Effector memory CD8-positive, alpha-beta T cell (primary cell): ENCODE data around the gene SH3BGRL2.
"Not testable (repeated sequence)": the region's sequence is repeated elsewhere in the genome, so short reads cannot be mapped to it uniquely, and the experiment has no call there.

ENCODE experiments used
- ATAC-seq: fragments of 150-1000 bp; cut with Tn5 transposase; replicated peaks from 2 replicates; pipeline ENCODE4 v1.10.0; 2021; ENCODE audit warnings: mild to moderate bottlenecking, moderate library complexity
- DNase-seq, 3 experiments: peaks; one replicate each; pipeline ENCODE4 v3.0.0; 2021
- H3K27ac Mint-ChIP-seq, 2 donors: one replicate each; pipeline ENCODE4 v1.8.0; 2022; ENCODE audit warnings: mild to moderate bottlenecking in 2 of 2, mixed read lengths in 2 of 2, moderate library complexity in 2 of 2
- H3K27me3 Mint-ChIP-seq, 2 donors: one replicate each; pipeline ENCODE4 v1.8.0; 2022; ENCODE audit warnings: mixed read lengths in 2 of 2
- H3K36me3 Mint-ChIP-seq: one replicate; pipeline ENCODE4 v1.8.0; 2022; ENCODE audit warnings: mild to moderate bottlenecking, moderate library complexity, mixed read lengths; ENCODE audit not compliant: insufficient read depth
- H3K4me1 Mint-ChIP-seq, 2 donors: one replicate each; pipeline ENCODE4 v1.8.0; 2022; ENCODE audit warnings: low read depth in 2 of 2, mixed read lengths in 2 of 2
- H3K4me3 Mint-ChIP-seq, 2 donors: one replicate each; pipeline ENCODE4 v1.8.0; 2022; ENCODE audit warnings: mild to moderate bottlenecking in 2 of 2, mixed read lengths in 2 of 2, moderate library complexity in 2 of 2
- H3K9me3 Mint-ChIP-seq, 2 donors: one replicate each; pipeline ENCODE4 v1.8.0; 2022; ENCODE audit warnings: mixed read lengths in 2 of 2

SH3BGRL2 gene

GRCh38 chr6:79731471-79731870 lies 100.3 kb downstream of the SH3BGRL2 start:
- no peaks in the 10 kb centered on the region for H3K36me3 Mint-ChIP-seq
- no peak overlapping the region for H3K4me3 Mint-ChIP-seq
- no peak for ATAC-seq
- H3K9me3 Mint-ChIP-seq = no peaks in the 10 kb centered on the region
- H3K27me3 Mint-ChIP-seq = peaks cover 17 to 29% of the 10 kb centered on the region in 2 donors
- DNase-seq = no peak
- H3K27ac Mint-ChIP-seq = no peak overlapping the region
- no peaks in the 10 kb centered on the region for H3K4me1 Mint-ChIP-seq

GRCh38 chr6:79733388-79733787 lies 102.3 kb downstream of the SH3BGRL2 start:
- no peak overlapping the region for H3K27ac Mint-ChIP-seq
- no peak for ATAC-seq
- H3K4me3 Mint-ChIP-seq = no peak overlapping the region
- H3K36me3 Mint-ChIP-seq = no peaks in the 10 kb centered on the region
- H3K27me3 Mint-ChIP-seq = peaks cover 17 to 21% of the 10 kb centered on the region in 2 donors
- no peaks in the 10 kb centered on the region for H3K9me3 Mint-ChIP-seq
- H3K4me1 Mint-ChIP-seq = no peaks in the 10 kb centered on the region
- no peak for DNase-seq

GRCh38 chr6:79734374-79734773 lies 103.2 kb downstream of the SH3BGRL2 start:
- peaks cover 17 to 21% of the 10 kb centered on the region in 2 donors for H3K27me3 Mint-ChIP-seq
- H3K4me1 Mint-ChIP-seq = no peaks in the 10 kb centered on the region
- H3K9me3 Mint-ChIP-seq = no peaks in the 10 kb centered on the region
- H3K36me3 Mint-ChIP-seq = no peaks in the 10 kb centered on the region
- ATAC-seq (no peak), DNase-seq (no peak)
- H3K4me3 Mint-ChIP-seq = no peak overlapping the region
- no peak overlapping the region for H3K27ac Mint-ChIP-seq

GRCh38 chr6:79735183-79735582 lies 104.1 kb downstream of the SH3BGRL2 start:
- H3K4me1 Mint-ChIP-seq = no peaks in the 10 kb centered on the region
- no peak overlapping the region for H3K4me3 Mint-ChIP-seq
- H3K36me3 Mint-ChIP-seq = no peaks in the 10 kb centered on the region
- DNase-seq = no peak
- no peaks in the 10 kb centered on the region for H3K9me3 Mint-ChIP-seq
- H3K27me3 Mint-ChIP-seq = peaks cover 17 to 21% of the 10 kb centered on the region in 2 donors
- H3K27ac Mint-ChIP-seq = no peak overlapping the region
- no peak for ATAC-seq

- Mint-ChIP-seq H3K4me1 (no peaks in the 10 kb centered on the region), H3K27ac (no peak overlapping the region), H3K36me3 (no peaks in the 10 kb centered on the region), H3K27me3 (peaks cover 8 to 11% of the 10 kb centered on the region in 2 donors), H3K4me3 (no peak overlapping the region), H3K9me3 (no peaks in the 10 kb centered on the region)
- ATAC-seq = no peak
- DNase-seq = no peak
Observed at GRCh38 chr6:79737172-79737571, 106.0 kb downstream of the SH3BGRL2 start.

- H3K27ac Mint-ChIP-seq = no peak overlapping the region
- H3K4me3 Mint-ChIP-seq = no peak overlapping the region
- no peaks in the 10 kb centered on the region for H3K36me3 Mint-ChIP-seq
- no peaks in the 10 kb centered on the region for H3K4me1 Mint-ChIP-seq
- ATAC-seq = no peak
- peaks cover 0 to 2% of the 10 kb centered on the region in 2 donors for H3K9me3 Mint-ChIP-seq
- H3K27me3 Mint-ChIP-seq = peaks cover 0 to 7% of the 10 kb centered on the region in 2 donors
- no peak for DNase-seq
Observed at GRCh38 chr6:79742030-79742429, 110.9 kb downstream of the SH3BGRL2 start.

- H3K27ac Mint-ChIP-seq, H3K9me3 Mint-ChIP-seq, ATAC-seq, H3K4me3 Mint-ChIP-seq, DNase-seq, H3K36me3 Mint-ChIP-seq, H3K4me1 Mint-ChIP-seq: not testable (repeated sequence)
- H3K27me3 Mint-ChIP-seq = peaks cover 6 to 26% of the 10 kb centered on the region in 2 donors
Observed at GRCh38 chr6:79745282-79745681, 114.2 kb downstream of the SH3BGRL2 start.

- DNase-seq, H3K4me3 Mint-ChIP-seq, ATAC-seq, H3K9me3 Mint-ChIP-seq, H3K27ac Mint-ChIP-seq, H3K36me3 Mint-ChIP-seq, H3K4me1 Mint-ChIP-seq: not testable (repeated sequence)
- peaks cover 6 to 35% of the 10 kb centered on the region in 2 donors for H3K27me3 Mint-ChIP-seq
Observed at GRCh38 chr6:79746325-79746724, 115.2 kb downstream of the SH3BGRL2 start.

- DNase-seq = no peak
- Mint-ChIP-seq H3K4me1 (no peaks in the 10 kb centered on the region), H3K27ac (no peak overlapping the region), H3K36me3 (no peaks in the 10 kb centered on the region), H3K27me3 (peaks cover 22 to 41% of the 10 kb centered on the region in 2 donors), H3K9me3 (peaks cover 0 to 1% of the 10 kb centered on the region in 2 donors), H3K4me3 (no peak overlapping the region)
- no peak for ATAC-seq
Observed at GRCh38 chr6:79750806-79751205, 119.7 kb downstream of the SH3BGRL2 start.
